ENCODE measurements around the gene PGM5. TPM values are rescaled to one million over a fixed set of nuclear protein-coding genes. Genes with fewer than 3 reads are reported as not detected.

Gene PGM5
- total RNA-seq, 1 experiment from 2014 or later: 75.5 TPM

DNA sequence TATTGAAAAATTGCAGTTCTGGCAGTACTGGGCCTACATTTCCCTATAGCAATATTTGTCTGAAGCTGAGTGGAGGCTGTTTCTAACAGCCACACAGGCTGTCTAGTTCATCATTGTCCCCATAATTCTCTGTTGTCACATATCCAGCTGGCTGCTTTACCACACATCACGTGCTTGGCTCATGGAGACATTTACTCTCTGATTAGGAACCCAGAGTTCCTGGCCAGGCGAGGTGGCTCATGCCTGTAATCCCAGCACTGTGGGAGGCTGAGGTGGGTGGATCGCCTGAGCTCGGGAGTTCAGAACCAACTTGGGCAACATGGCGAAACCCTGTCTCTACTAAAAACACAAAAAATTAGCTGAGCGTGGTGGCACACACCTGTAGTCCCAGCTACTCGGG, 81.4 kb downstream of the PGM5 start:
- DNase-seq (no peak), ATAC-seq (no peak)
- Histone ChIP-seq H3K9me2 (replicated peaks; ENCODE audit: low read length) (no peaks in the 10 kb centered on the region), H2AFZ (ENCODE audit: low read length) (no peak overlapping the region), H3K9ac (ENCODE audit: low read length) (no peak overlapping the region), H3K4me1 (ENCODE audit: insufficient read depth, low read length) (no peaks in the 10 kb centered on the region), H3F3A (ENCODE audit: low read length, unreplicated experiment) (no peaks in the 10 kb centered on the region), H3K4me2 (ENCODE audit: low read length) (no peak overlapping the region), H3K79me2 (ENCODE audit: low read length) (no peaks in the 10 kb centered on the region), H3K27ac (ENCODE audit: low read length) (no peak overlapping the region), H3K27me3 (ENCODE audit: low read length) (no peaks in the 10 kb centered on the region), H3K36me3 (ENCODE audit: low read depth, low read length) (peaks cover 5% of the 10 kb centered on the region), H3K9me3 (ENCODE audit: low read length) (no peaks in the 10 kb centered on the region), H4K20me1 (ENCODE audit: low read length) (no peaks in the 10 kb centered on the region), H3K4me3 (ENCODE audit: low read length) (no peak overlapping the region)
- intact Hi-C loops (cut with micrococcal nuclease): no loop called here
- POLR2A ChIA-PET (ENCODE audit: unreplicated experiment): no interaction called here
- no TSS peak for BruUV-seq (replicated peaks)
- TF ChIP-seq EZH2phosphoT487 (IDR thresholded peaks at IDR 0.05; ENCODE audit: borderline replicate concordance, low read length): no peak
- TF ChIP-seq, protein P1, sequence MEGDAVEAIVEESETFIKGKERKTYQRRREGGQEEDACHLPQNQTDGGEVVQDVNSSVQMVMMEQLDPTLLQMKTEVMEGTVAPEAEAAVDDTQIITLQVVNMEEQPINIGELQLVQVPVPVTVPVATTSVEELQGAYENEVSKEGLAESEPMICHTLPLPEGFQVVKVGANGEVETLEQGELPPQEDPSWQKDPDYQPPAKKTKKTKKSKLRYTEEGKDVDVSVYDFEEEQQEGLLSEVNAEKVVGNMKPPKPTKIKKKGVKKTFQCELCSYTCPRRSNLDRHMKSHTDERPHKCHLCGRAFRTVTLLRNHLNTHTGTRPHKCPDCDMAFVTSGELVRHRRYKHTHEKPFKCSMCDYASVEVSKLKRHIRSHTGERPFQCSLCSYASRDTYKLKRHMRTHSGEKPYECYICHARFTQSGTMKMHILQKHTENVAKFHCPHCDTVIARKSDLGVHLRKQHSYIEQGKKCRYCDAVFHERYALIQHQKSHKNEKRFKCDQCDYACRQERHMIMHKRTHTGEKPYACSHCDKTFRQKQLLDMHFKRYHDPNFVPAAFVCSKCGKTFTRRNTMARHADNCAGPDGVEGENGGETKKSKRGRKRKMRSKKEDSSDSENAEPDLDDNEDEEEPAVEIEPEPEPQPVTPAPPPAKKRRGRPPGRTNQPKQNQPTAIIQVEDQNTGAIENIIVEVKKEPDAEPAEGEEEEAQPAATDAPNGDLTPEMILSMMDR (conservative IDR thresholded peaks at IDR 0.05; ENCODE audit: low read depth, low read length): no peak
- no peak for TF ChIP-seq EZH2 (IDR thresholded peaks at IDR 0.05; ENCODE audit: low read length, unreplicated experiment)
- CTCF ChIA-PET: no interaction called here

DNA sequence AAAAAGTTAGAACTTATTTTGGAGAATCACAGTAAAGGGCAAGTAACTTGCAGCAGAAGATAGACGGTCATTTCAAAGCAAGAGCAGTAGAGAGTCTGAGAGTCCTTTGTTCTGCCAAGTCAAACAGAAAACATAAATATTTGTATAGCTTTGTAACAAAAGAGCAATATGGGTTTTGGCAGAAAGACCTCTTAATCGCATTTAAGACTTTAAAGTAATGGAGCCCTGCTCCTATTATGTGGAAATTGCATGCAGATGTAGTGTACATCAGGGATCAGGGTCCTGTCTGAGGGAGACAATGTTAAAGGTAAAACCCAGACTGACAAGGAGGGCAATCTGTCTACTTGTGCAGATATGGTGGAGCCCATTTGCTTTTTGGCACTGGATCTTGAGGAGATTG, 87.2 kb downstream of the PGM5 start:
- Histone ChIP-seq H3K4me3 (ENCODE audit: low read length) (no peak overlapping the region), H3F3A (ENCODE audit: low read length, unreplicated experiment) (no peaks in the 10 kb centered on the region), H3K36me3 (ENCODE audit: low read depth, low read length) (peaks cover 5% of the 10 kb centered on the region; the same call in 1 of the 2 replicates), H3K9me3 (ENCODE audit: low read length) (no peaks in the 10 kb centered on the region), H3K4me1 (ENCODE audit: insufficient read depth, low read length) (no peaks in the 10 kb centered on the region), H3K79me2 (ENCODE audit: low read length) (no peaks in the 10 kb centered on the region), H4K20me1 (ENCODE audit: low read length) (no peaks in the 10 kb centered on the region), H3K4me2 (ENCODE audit: low read length) (no peak overlapping the region), H3K9me2 (replicated peaks; ENCODE audit: low read length) (no peaks in the 10 kb centered on the region), H2AFZ (ENCODE audit: low read length) (no peak overlapping the region), H3K9ac (ENCODE audit: low read length) (no peak overlapping the region), H3K27ac (ENCODE audit: low read length) (no peak overlapping the region), H3K27me3 (ENCODE audit: low read length) (no peaks in the 10 kb centered on the region)
- CTCF ChIA-PET: interaction anchor here (0.7 kb wide), 1 partner anchor 125 kb away, joined by 3 read pairs; no protein-coding TSS in a partner anchor
- ATAC-seq (no peak; the same call in 1 of the 2 replicates), DNase-seq (no peak)
- POLR2A ChIA-PET (ENCODE audit: unreplicated experiment): no interaction called here
- BruUV-seq (replicated peaks): no TSS peak
- TF ChIP-seq, protein P1 (conservative IDR thresholded peaks at IDR 0.05; ENCODE audit: low read depth, low read length): no peak
- TF ChIP-seq EZH2phosphoT487 (IDR thresholded peaks at IDR 0.05; ENCODE audit: borderline replicate concordance, low read length) (no peak), EZH2 (IDR thresholded peaks at IDR 0.05; ENCODE audit: low read length, unreplicated experiment) (no peak)
- intact Hi-C loops (cut with micrococcal nuclease): no loop called here

DNA sequence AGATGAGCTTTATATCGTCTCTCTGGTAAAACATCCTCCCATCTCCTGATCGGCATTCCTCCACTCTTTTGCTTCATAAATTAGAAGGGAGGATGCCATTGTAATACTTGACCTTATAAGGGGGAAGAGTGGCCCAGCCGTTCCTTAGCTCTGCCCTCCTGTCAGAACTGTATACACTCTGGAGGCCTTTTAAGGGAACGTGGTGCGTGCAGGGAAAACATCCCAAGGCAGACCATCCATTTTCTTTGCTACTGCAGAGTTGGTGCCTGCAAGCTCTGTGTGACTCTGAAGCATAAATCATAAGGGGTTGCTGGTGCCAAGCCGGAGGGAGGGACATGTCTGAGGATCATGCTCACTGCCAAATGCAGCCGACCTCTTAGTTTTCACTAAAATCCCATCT, 90.4 kb downstream of the PGM5 start:
- BruUV-seq (replicated peaks): no TSS peak
- H4K20me1 ChIP-seq (ENCODE audit: low read length): no peaks in the 10 kb centered on the region
- no peak overlapping the region for H2AFZ ChIP-seq (ENCODE audit: low read length)
- TF ChIP-seq, protein P1 (conservative IDR thresholded peaks at IDR 0.05; ENCODE audit: low read depth, low read length): no peak
- ATAC-seq: no peak
- no peaks in the 10 kb centered on the region for H3K9me3 ChIP-seq (ENCODE audit: low read length)
- H3K4me1 ChIP-seq (ENCODE audit: insufficient read depth, low read length): no peaks in the 10 kb centered on the region
- H3F3A ChIP-seq (ENCODE audit: low read length, unreplicated experiment): no peaks in the 10 kb centered on the region
- no peak overlapping the region for H3K4me3 ChIP-seq (ENCODE audit: low read length)
- no peak overlapping the region for H3K27ac ChIP-seq (ENCODE audit: low read length)
- DNase-seq: no peak
- intact Hi-C loops (cut with micrococcal nuclease): no loop called here
- ChIA-PET POLR2A (ENCODE audit: unreplicated experiment) (no interaction called here), CTCF (no interaction called here)
- no peaks in the 10 kb centered on the region for H3K79me2 ChIP-seq (ENCODE audit: low read length)
- no peaks in the 10 kb centered on the region for H3K27me3 ChIP-seq (ENCODE audit: low read length)
- 0 out of 2 replicates have a peak, but pooled peaks cover under 1% of the 10 kb centered on the region for H3K36me3 ChIP-seq (ENCODE audit: low read depth, low read length)
- no peak overlapping the region for H3K9ac ChIP-seq (ENCODE audit: low read length)
- H3K9me2 ChIP-seq (replicated peaks; ENCODE audit: low read length): no peaks in the 10 kb centered on the region
- no peak overlapping the region for H3K4me2 ChIP-seq (ENCODE audit: low read length)

Measured in PC-3 (cell line).